ENCODE data around the gene TIMM22.

The TIMM22 gene

GRCh38 chr17:1002771-1003555 is 6.0 kb downstream of the TIMM22 start:
- no peak for DNase-seq

DNA sequence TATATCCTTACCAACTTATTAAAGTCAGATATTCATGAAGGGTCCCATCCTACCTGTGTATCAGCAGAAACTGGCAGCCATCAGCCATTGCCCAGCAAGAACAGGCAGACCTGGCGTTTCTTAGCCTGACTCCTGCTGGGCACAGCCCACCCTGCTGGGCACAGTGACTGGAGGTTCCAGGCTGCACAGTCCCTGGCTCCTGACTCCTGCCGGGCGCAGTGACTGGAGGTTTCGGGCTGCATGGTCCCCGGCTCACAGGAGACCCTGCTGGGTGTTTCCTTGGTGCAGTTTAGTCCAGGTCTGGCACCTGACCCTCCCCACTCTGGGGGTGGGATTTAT is 6.7 kb downstream of the TIMM22 start:
- DNase-seq: no peak

GRCh38 chr17:1003972-1004768 is 7.2 kb downstream of the TIMM22 start:
- DNase-seq: no peak

GRCh38 chr17:1004769-1005295 is 7.9 kb downstream of the TIMM22 start:
- DNase-seq: no peak

DNA sequence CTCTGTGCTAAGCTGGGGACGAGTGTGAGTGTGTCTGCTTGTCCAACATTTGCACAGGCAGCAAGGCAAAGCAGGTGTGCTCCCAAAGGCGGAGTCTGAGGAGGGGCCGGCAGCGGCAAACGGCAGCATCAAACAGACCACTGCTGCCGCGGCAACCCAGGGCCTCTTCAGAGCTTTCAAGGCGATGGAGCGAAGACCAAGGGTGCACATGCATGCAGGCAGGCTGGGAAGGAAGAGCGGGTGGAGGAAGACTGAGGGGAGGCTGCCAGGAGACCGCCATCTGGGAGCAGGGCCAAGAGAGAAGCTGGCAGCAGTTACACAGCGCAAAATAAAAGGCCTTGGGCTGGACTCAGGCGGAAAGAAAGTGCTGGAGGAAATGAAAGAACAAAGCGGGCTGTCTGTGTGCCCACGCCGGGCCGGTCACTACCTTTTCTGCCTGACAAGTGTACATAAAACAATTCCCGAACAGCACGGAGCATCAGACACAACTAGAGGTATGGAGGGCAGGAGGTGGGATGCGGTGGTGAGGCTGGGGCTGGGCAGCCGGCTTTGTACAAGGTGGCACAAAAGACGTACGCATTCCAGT is 8.5 kb downstream of the TIMM22 start:
- no peak for DNase-seq

- DNase-seq: no peak
These were observed 9.1 kb downstream of the TIMM22 start for GRCh38 chr17:1006054-1006453.

- DNase-seq: no peak
These were observed 10.5 kb downstream of the TIMM22 start for GRCh38 chr17:1007310-1008007.

DNA sequence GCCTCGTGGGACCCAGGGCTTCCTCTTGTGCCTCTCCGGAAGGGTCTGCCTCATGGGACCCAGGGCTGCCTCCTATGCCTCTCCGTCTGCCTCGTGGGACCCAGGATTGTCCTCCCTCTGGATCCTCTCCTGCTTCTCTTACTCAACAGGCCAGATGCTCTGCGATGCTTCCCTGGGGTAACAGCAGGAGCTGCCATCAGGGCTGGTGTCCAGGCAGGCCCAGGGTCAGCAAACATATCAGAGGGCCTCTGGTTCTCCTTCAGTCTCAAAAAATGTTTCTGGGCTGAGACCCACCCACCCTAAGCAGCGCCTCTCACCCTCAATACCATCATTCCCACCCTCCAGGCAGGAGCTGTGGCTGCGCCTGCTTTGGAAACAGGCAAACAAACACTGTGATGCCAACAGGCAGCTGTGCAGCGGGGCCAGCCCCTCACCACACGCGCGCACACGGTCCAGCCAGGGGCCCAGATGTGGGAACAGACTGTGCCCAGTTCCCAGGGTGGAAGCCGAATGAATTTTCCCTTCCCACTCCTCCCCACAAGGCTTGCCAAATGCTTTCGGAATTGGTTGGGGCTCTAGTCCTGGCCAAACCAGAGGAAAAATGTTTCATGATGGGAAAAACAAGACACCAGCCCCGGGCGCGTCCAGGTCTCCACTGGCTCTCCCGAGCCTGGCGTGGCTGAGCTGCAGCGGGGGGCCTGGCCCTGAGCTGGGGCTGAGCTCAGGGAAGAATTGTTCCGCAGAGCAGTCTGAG is 11.3 kb downstream of the TIMM22 start:
- no peak for DNase-seq

- DNase-seq: no peak
These were observed 12.5 kb downstream of the TIMM22 start for GRCh38 chr17:1009229-1010085.

DNA sequence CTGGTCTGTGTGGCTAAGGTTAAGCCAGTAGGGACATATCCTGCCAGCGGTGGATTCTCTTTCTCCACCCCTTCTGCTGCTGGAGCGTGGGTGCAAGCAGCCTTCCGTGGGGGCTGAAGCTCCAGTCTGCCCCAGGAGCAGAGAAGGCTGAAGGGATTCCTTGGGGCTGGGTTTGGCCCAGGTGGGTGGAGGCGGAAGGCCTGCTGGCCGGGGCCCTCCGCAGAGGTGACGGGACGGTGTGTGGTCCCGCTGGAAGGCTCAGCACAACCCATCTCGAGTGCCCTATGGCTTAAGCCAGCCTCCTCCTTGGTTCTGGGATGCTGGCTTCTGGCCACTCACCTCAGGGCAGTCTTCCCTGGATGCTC is 13.1 kb downstream of the TIMM22 start:
- DNase-seq: no peak

- no peak for DNase-seq
These were observed 13.7 kb downstream of the TIMM22 start for GRCh38 chr17:1010586-1010985.

- DNase-seq: no peak
These were observed 14.2 kb downstream of the TIMM22 start for GRCh38 chr17:1011138-1011537.

GRCh38 chr17:1011760-1012735 is 15.1 kb downstream of the TIMM22 start:
- no peak for DNase-seq

- no peak for DNase-seq
These were observed 16.1 kb downstream of the TIMM22 start for GRCh38 chr17:1012823-1013728.

DNA sequence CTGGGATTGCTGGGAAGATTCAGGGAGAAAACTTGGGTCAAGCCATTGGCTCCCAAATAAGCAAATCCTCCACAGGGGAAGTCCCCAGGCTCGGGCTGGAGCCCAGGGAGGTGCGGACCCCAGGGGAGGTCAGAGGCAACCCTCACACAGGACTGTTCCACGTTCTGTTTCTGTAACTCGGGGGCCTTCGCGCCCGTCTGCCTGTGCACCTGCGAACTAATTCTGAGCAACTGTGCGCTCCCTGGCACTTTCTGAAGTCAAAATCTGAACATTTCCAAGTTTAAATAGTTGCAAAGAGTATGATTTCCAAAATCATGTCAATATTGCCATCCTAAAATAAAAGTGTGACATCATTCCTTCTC is 16.8 kb downstream of the TIMM22 start:
- DNase-seq: no peak

GRCh38 chr17:1018547-1018946 is 21.6 kb downstream of the TIMM22 start:
- no peak for DNase-seq

DNA sequence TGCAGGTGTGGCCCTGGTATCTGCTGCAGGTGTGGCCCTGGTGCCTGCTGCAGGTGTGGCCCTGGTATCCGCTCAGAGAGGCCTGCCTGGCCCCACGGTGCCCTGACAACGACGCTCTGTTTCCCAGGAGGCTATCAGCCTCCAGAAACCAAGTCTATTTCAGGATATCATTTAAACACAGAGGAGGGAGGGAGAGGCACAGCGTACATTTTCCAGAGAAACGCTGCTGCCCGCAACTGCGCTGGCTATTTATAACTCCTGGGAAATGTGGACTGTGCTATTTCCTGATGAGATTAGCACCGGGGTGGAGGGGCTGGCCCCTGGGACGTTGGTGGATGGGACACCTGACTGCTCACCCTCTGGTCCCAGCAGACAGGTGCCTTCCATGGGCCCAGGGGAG is 22.5 kb downstream of the TIMM22 start:
- DNase-seq: no peak

DNA sequence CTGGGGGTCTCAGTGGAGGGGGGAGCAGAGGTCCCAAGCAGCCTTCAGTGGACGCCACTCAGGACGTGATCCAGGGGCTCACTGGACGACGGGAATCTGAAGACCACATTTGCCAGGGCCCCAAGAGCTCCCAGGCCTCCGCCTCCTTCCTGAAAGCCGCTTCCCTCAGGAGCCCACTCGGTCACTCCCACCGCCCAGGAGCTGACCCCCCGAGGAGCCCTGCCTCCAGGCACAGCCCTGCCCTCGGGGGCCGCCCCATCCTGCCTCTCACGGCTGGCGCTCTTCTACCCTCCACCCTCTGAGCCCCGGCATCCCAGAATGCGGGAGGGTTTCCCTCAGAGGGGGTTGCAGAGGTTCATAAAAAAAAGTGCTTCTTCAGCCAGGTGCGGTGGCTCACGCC is 24.2 kb downstream of the TIMM22 start:
- no peak for DNase-seq
